K562 (cell line): Measurements from ENCODE around the gene TRIM71. TPM values are rescaled to one million over a fixed set of nuclear protein-coding genes. Genes with fewer than 3 reads are reported as not detected.

Experiments
- ATAC-seq: fragments of 200-7000 bp; cut with Tn5 transposase; 3 replicates; pipeline ENCODE4 v1.9.1; 2020; ENCODE audit warnings: moderate library complexity
- BruUV-seq: library from RNA; stranded (reverse); fragments of 400-500 nt; replicated peaks from 2 replicates; lab custom pipeline; 2021; lab: Mats Ljungman, UMichigan
- CTCF ChIA-PET: fragments of 300-600 bp; formaldehyde crosslinking; extraction: SDS; loops from one replicate; lab custom pipeline; 2021; ENCODE audit warnings: low intra/inter-chr PET ratio; lab: Yijun Ruan, JAX
- POLR2A ChIA-PET: fragments of 300-600, 350-650 bp; sonication (Branson Sonifier 250); formaldehyde crosslinking; extraction: SDS; loops from one replicate; lab custom pipeline; 2021; ENCODE audit warnings: antibody characterized with exemption, inconsistent platforms; lab: Yijun Ruan, JAX
- DNase-seq, 4 experiments: peaks; one replicate each; pipeline versions ENCODE4 v3.0.0 to v3.0.0-alpha.2; 2011 to 2018; ENCODE audit warnings: low spot score in 3 of 4, mixed read lengths in 3 of 4; ENCODE audit errors: extremely low read depth in 1 of 4
- FAIRE-seq: peaks from 2 replicates; lab custom pipeline; 2011; peaks lifted over from hg19 to GRCh38; lab: Jason Lieb, UNC
- H2AFZ ChIP-seq: 2 replicates; pipeline ENCODE4 v1.6.0; 2011; ENCODE audit warnings: low read depth, low read length, control low read depth, inconsistent platforms
- H3K27ac ChIP-seq: fragments of 200-600 bp; 3 replicates; pipeline ENCODE4 v1.8.0; 2011; ENCODE audit warnings: low read depth, mild to moderate bottlenecking, control low read depth, inconsistent platforms, low read length, moderate library complexity, mixed read lengths; ENCODE audit errors: extremely low read depth
- H3K27me3 ChIP-seq, 2 experiments: fragments of 300-600 bp in 1 of 2; 2 replicates in 1 of 2; 3 replicates in 1 of 2; pipeline versions ENCODE4 v1.6.0 to v1.8.0; 2011; ENCODE audit warnings: inconsistent platforms in 2 of 2, low read length in 2 of 2, mild to moderate bottlenecking in 1 of 2, mixed read lengths in 1 of 2, moderate library complexity in 1 of 2; ENCODE audit not compliant: control insufficient read depth in 2 of 2, insufficient read depth in 2 of 2
- H3K36me3 ChIP-seq: fragments of 300-600 bp; 3 replicates; pipeline ENCODE4 v1.8.0; 2011; ENCODE audit warnings: mild to moderate bottlenecking, low read length, inconsistent platforms; ENCODE audit not compliant: control insufficient read depth, insufficient read depth
- H3K4me1 ChIP-seq, 2 experiments: fragments of 200-600 bp in 1 of 2; replicated peaks in 1 of 2; 2 replicates in 1 of 2; 3 replicates in 1 of 2; pipeline versions ENCODE4 v1.5.1 to v1.8.0; 2011; ENCODE audit warnings: inconsistent platforms in 2 of 2, low read length in 2 of 2, mild to moderate bottlenecking in 1 of 2, mixed read lengths in 1 of 2, moderate library complexity in 1 of 2; ENCODE audit not compliant: control insufficient read depth in 2 of 2, insufficient read depth in 2 of 2
- H3K4me2 ChIP-seq: 2 replicates; pipeline ENCODE4 v1.6.1; 2011; ENCODE audit warnings: low read length, control low read depth, inconsistent platforms, mixed read lengths; ENCODE audit not compliant: insufficient read depth
- H3K4me3 ChIP-seq: fragments of 200-600 bp; sonication (generic), shearing (Covaris generic); 2 replicates; pipeline ENCODE4 v1.5.1; 2016; ENCODE audit warnings: control low read depth, inconsistent platforms
- H3K79me2 ChIP-seq: fragments of 200-600 bp; 3 replicates; pipeline ENCODE4 v1.8.0; 2011; ENCODE audit warnings: low read length, inconsistent platforms; ENCODE audit not compliant: control insufficient read depth, insufficient read depth
- H3K9ac ChIP-seq, 2 experiments: 2 replicates each; pipeline versions ENCODE4 v1.6.0 to v1.6.1; 2011; ENCODE audit warnings: low read depth in 2 of 2, low read length in 2 of 2, control low read depth in 1 of 2, inconsistent platforms in 1 of 2, mild to moderate bottlenecking in 1 of 2, mixed read lengths in 1 of 2; ENCODE audit not compliant: insufficient read depth in 1 of 2
- H3K9me1 ChIP-seq: one replicate; pipeline ENCODE4 v1.6.0; 2011; ENCODE audit warnings: inconsistent platforms, mild to moderate bottlenecking, low read length, moderate library complexity; ENCODE audit not compliant: control insufficient read depth, insufficient read depth
- H3K9me3 ChIP-seq: replicated peaks from 2 replicates; pipeline ENCODE4 v1.5.1; 2011; ENCODE audit warnings: low read depth, low read length, inconsistent platforms; ENCODE audit not compliant: control insufficient read depth, insufficient read depth
- H4K20me1 ChIP-seq: replicated peaks from 2 replicates; pipeline ENCODE4 v1.6.1; 2011; ENCODE audit warnings: low read length, inconsistent platforms, mixed read lengths; ENCODE audit not compliant: control insufficient read depth, insufficient read depth
- CBX1 ChIP-seq: sonication (generic); IDR thresholded peaks from 2 replicates; pipeline ENCODE4 v1.6.1; 2016; ENCODE audit warnings: antibody characterized with exemption, low read depth, mild to moderate bottlenecking
- CTCF ChIP-seq, 3 experiments: IDR thresholded peaks in 2 of 3; conservative IDR thresholded peaks in 1 of 3; 2 replicates each; pipeline ENCODE4 v1.5.1; 2011 to 2012; ENCODE audit warnings: low read length in 3 of 3, mild to moderate bottlenecking in 3 of 3, control low read depth in 2 of 3, improper control_type of control experiment in 1 of 3, inconsistent platforms in 1 of 3, low read depth in 1 of 3, mixed read lengths in 1 of 3, moderate library complexity in 1 of 3; ENCODE audit not compliant: insufficient read depth in 2 of 3
- E2F3 ChIP-seq: fragments of 250-450 bp; sonication (Bioruptor Pico); IDR thresholded peaks from 2 replicates; pipeline ENCODE4 v1.4.0; 2020; ENCODE audit warnings: mild to moderate bottlenecking
- HNRNPK ChIP-seq: fragments of 200-400 bp; formaldehyde crosslinking; IDR thresholded peaks from one replicate; pipeline ENCODE4 v1.6.1; 2018; ENCODE audit warnings: mild to moderate bottlenecking, low read depth, low read length; ENCODE audit not compliant: poor library complexity, severe bottlenecking
- ID3 ChIP-seq, 2 experiments: fragments of 250-450 bp in 1 of 2; fragments of 450-650 bp in 1 of 2; sonication (Bioruptor Pico) in 1 of 2; IDR thresholded peaks; 2 replicates each; pipeline versions ENCODE4 v1.6.1 to v1.8.0; 2016 to 2021; ENCODE audit warnings: mild to moderate bottlenecking in 2 of 2, moderate library complexity in 2 of 2, missing compliant biosample characterization in 1 of 2, missing genetic modification characterization in 1 of 2
- KLF1 ChIP-seq: fragments of 450-650 bp; IDR thresholded peaks from 2 replicates; pipeline ENCODE4 v1.6.1; 2016; ENCODE audit warnings: missing genetic modification characterization, missing compliant biosample characterization
- LARP7 ChIP-seq: fragments of 450-650 bp; IDR thresholded peaks from 2 replicates; pipeline ENCODE4 v1.6.1; 2016
- MXI1 ChIP-seq: IDR thresholded peaks from 2 replicates; pipeline ENCODE4 v1.6.1; 2011; ENCODE audit warnings: low read depth, mild to moderate bottlenecking, improper control_type of control experiment, low read length
- PREB ChIP-seq: sonication (generic); formaldehyde crosslinking; IDR thresholded peaks from 2 replicates; pipeline ENCODE4 v1.8.1; 2023; ENCODE audit warnings: mild to moderate bottlenecking, missing genetic modification reagents
- TEAD1 ChIP-seq, 2 experiments: fragments of 450-650 bp in 1 of 2; sonication (generic) in 1 of 2; formaldehyde crosslinking; IDR thresholded peaks; 2 replicates each; pipeline versions ENCODE4 v1.4.0 to v1.8.0; 2020 to 2022; ENCODE audit warnings: mild to moderate bottlenecking in 2 of 2, missing genetic modification reagents in 1 of 2
- TEAD2 ChIP-seq: fragments of 450-650 bp; IDR thresholded peaks from 2 replicates; pipeline ENCODE4 v1.6.1; 2016; ENCODE audit warnings: missing genetic modification characterization, control low read depth, missing compliant biosample characterization
- TEAD4 ChIP-seq, 2 experiments: sonication (generic) in 1 of 2; formaldehyde crosslinking in 1 of 2; IDR thresholded peaks; 2 replicates each; pipeline versions ENCODE4 v1.6.1 to v1.8.0; 2012 to 2022; ENCODE audit warnings: borderline replicate concordance in 1 of 2, inconsistent platforms in 1 of 2, low read length in 1 of 2, mild to moderate bottlenecking in 1 of 2, missing genetic modification reagents in 1 of 2
- THRAP3 ChIP-seq: fragments of 450-650 bp; IDR thresholded peaks from 2 replicates; pipeline ENCODE4 v1.6.1; 2016; ENCODE audit warnings: mild to moderate bottlenecking, inconsistent platforms, borderline replicate concordance
- ZSCAN29 ChIP-seq: fragments of 450-650 bp; IDR thresholded peaks from 2 replicates; pipeline ENCODE4 v1.6.1; 2017
- WGBS: fragments of 100-300 bp; shearing (Covaris generic); methylation state at CpG from one replicate; pipeline ENCODE4 v1.1.6; 2016; ENCODE audit warnings: low coverage, mixed read lengths; ENCODE audit not compliant: insufficient coverage; ENCODE audit errors: missing lambda C conversion rate; 5-methylcytosine and 5-hydroxymethylcytosine counted together
- in situ Hi-C: fragments of 300-500 bp; cut with MboI; formaldehyde crosslinking; loops from 4 replicates; pipeline ENCODE4 v1.15.0; 2018; ENCODE audit warnings: inconsistent platforms, mixed read lengths
- intact Hi-C: fragments of 100-400 bp; cut with micrococcal nuclease; formaldehyde crosslinking; loops from 2 replicates; pipeline ENCODE4 v1.14.2; 2022
- polyA plus RNA-seq, 8 experiments: library from polyadenylated mRNA; depleted of rRNA in 4 of 8; stranded (reverse) in 5 of 8; unstranded in 3 of 8; fragments of >200 nt; fragmentation: Nextera tagmentation in 2 of 8; fragmentation: Illumina TruSeq in 1 of 8; extraction: Ambion mirVana in 2 of 8; extraction: Trizol in 1 of 8; gene quantifications; 2 replicates each; pipeline versions ENCODE4 v1.2.1 to v1.2.3, GENCODE V29; 2011 to 2014; ENCODE audit warnings: inconsistent platforms in 1 of 8, missing spikeins in 1 of 8
- total RNA-seq, 7 experiments: library from RNA; depleted of rRNA in 6 of 7; stranded (reverse); fragments of >200 nt in 6 of 7; fragmentation: Illumina TruSeq in 2 of 7; extraction: Trizol in 2 of 7; gene quantifications; 2 replicates each; pipeline versions ENCODE4 v1.2.1 to v1.2.3, GENCODE V29; 2011 to 2021; ENCODE audit warnings: low replicate concordance in 1 of 7
- TF ChIP-seq, protein P1 (sequence below): fragments of 250-450 bp; sonication (Bioruptor Pico); IDR thresholded peaks from 2 replicates; pipeline ENCODE4 v1.9.0; 2021; ENCODE audit warnings: mild to moderate bottlenecking

The TRIM71 gene
- total and polyA plus RNA-seq, 9 of the 15 experiments (the other 6 are each of a cell fraction or from before 2014, with no cell fraction given) = 0.04 to 0.11 TPM; not detected in 7

DNA sequence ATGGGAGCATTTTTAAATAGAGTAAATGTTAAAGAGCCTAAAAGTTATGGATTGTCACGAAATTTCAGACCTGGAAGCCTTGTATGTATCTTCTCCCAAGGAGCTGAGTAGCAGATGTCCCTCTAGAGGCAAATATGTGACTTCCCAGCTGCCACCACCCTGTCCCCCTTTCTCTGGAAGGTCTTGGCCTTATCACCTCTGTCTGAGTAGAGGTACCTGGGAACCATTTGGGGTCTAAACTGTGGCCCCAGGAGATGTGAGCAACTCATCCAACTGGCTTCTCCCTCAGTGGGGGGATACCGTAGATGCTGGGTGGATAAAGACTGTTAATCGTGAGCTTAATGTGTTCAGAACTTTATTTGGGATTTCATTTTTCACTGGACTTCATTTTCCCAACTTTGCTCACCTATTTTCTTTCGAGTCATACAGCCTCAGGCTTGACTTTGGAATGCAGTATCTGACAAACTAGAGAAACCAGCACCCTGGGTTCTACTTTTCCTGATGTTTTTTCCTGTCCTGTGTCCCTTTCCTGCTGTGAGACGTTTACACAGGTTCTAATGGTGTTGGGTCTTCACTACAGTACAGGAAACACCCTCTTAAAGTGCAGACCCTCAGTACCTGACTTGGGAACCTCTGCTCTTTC is 80.3 kb downstream of the TRIM71 start:
- intact Hi-C loops = no loop called here
- no peaks in the 10 kb centered on the region for H3K36me3 ChIP-seq
- H4K20me1 ChIP-seq = no peaks in the 10 kb centered on the region
- H3K79me2 ChIP-seq = no peaks in the 10 kb centered on the region
- no TSS peak for BruUV-seq
- no peak overlapping the region for H2AFZ ChIP-seq
- ChIA-PET POLR2A (interaction anchor here (0.6 to 0.9 kb wide), 2 partner anchors 10 to 761 kb away, joined by 3 read pairs; no protein-coding TSS in a partner anchor), CTCF (no interaction called here)
- H3K9me3 ChIP-seq = no peaks in the 10 kb centered on the region
- in situ Hi-C loops = no loop called here
- H3K9me1 ChIP-seq = no peaks in the 10 kb centered on the region
- WGBS = 0% methylated on average over 5 of the region's 5 CpGs
- no peak overlapping the region for H3K4me3 ChIP-seq
- no peak overlapping the region for H3K9ac ChIP-seq
- peak; percentile 59 for ATAC-seq
- no peak overlapping the region for H3K27ac ChIP-seq
- H3K4me2 ChIP-seq = no peak overlapping the region
- peak in 1 of 4 experiments; percentile 12 for DNase-seq
- H3K27me3 ChIP-seq = peaks cover 36 to 61% of the 10 kb centered on the region in 2 experiments
- no peak for FAIRE-seq
- peaks cover 0 to 2% of the 10 kb centered on the region in 2 experiments; a peak in 1 of 5 replicates for H3K4me1 ChIP-seq
- no peak for TF ChIP-seq ZSCAN29
- TF ChIP-seq TEAD4 (IDR thresholded peaks at IDR 0.05; ENCODE audit: low read length) = peak; percentile 49; the same call in 1 of the 2 replicates
- no peak for TF ChIP-seq TEAD4 (CRISPR knock-in tag; IDR thresholded peaks at IDR 0.05; ENCODE audit: borderline replicate concordance)
- TF ChIP-seq MXI1 = no peak
- peak; percentile 16 to 31 (median 27); a peak in 2 of 6 replicates for TF ChIP-seq CTCF (IDR thresholded peaks at IDR 0.05 in 2 of 3, conservative IDR thresholded peaks at IDR 0.05 in 1 of 3; ENCODE audit: insufficient read depth in 2 of 3, low read depth in 1 of 3, low read length in 3 of 3)
- TF ChIP-seq E2F3 (CRISPR knock-in tag) = no peak
- no peak for TF ChIP-seq LARP7
- peak; percentile 88 for TF ChIP-seq TEAD2 (tag)
- no peak for TF ChIP-seq CBX1
- peak in 1 of 2 experiments; percentile 67; a peak in 1 of 4 replicates for TF ChIP-seq TEAD1 (CRISPR knock-in tag; IDR thresholded peaks at IDR 0.05)
- no peak for TF ChIP-seq ID3 (CRISPR knock-in tag; IDR thresholded peaks at IDR 0.05)
- no peak for TF ChIP-seq ID3 (tag; IDR thresholded peaks at IDR 0.05)
- TF ChIP-seq, protein P1, sequence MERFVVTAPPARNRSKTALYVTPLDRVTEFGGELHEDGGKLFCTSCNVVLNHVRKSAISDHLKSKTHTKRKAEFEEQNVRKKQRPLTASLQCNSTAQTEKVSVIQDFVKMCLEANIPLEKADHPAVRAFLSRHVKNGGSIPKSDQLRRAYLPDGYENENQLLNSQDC = no peak
- TF ChIP-seq THRAP3 = no peak
- no peak for TF ChIP-seq KLF1 (tag)
- TF ChIP-seq PREB (CRISPR knock-in tag) = no peak
- TF ChIP-seq HNRNPK = no peak
